ENCODE data around the gene CDH13. TPM values are rescaled to one million over a fixed set of nuclear protein-coding genes. Genes with fewer than 3 reads are reported as not detected.

The CDH13 gene
- total RNA-seq, 1 experiment from 2014 or later, result 34.5 TPM

DNA sequence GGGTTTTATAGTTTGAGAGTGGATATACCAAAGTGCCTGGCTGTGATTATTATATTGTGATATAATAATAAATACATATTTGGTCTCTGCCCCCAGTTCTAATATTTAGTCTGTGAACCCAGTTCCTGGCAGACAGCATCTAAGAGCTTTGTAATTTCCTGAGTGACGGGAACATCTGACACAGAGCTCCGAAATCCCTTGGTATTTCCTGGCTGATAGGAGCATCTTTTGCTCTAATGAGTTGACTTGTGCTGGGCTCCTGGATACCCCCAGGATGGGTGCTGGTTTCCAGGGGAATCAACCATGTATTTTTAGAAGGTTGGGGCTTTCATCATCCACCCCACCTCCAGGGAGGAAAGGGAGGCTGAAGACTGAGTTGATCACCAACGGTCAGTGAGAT lies 187.3 kb downstream of the CDH13 start:
- H3K27ac ChIP-seq, result no peak overlapping the region
- no peaks in the 10 kb centered on the region for H3K9me3 ChIP-seq (replicated peaks)
- no peaks in the 10 kb centered on the region for H3K4me1 ChIP-seq
- no peak overlapping the region for H3K4me3 ChIP-seq
- H3K36me3 ChIP-seq, result no peaks in the 10 kb centered on the region
- DNase-seq, result peak in 1 of 2 experiments; percentile 31
- no peaks in the 10 kb centered on the region for H3K27me3 ChIP-seq

DNA sequence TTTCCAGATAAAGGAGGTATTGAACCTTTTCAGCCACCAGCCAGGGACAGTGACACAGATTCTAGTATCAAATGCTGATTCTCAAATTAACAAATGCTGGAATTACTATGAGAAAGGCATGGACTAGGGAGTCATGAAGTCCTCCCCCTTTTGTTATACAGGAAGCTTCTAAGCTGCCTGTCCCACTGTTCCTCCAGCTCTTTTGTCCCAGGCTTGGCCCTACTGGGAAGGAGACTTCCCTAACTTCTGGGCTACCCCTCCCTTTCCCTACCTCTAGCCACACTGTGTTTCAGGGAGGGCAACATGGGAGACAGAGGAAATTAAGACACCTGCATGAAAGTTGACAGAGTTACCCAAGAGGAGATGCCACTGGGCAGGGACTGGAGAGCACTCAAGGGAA lies 192.5 kb downstream of the CDH13 start:
- DNase-seq, result no peak
- no peaks in the 10 kb centered on the region for H3K9me3 ChIP-seq (replicated peaks)
- no peaks in the 10 kb centered on the region for H3K4me1 ChIP-seq
- no peak overlapping the region for H3K27ac ChIP-seq
- no peaks in the 10 kb centered on the region; the same call in 1 of the 2 replicates for H3K36me3 ChIP-seq
- H3K4me3 ChIP-seq, result no peak overlapping the region
- H3K27me3 ChIP-seq, result no peaks in the 10 kb centered on the region

DNA sequence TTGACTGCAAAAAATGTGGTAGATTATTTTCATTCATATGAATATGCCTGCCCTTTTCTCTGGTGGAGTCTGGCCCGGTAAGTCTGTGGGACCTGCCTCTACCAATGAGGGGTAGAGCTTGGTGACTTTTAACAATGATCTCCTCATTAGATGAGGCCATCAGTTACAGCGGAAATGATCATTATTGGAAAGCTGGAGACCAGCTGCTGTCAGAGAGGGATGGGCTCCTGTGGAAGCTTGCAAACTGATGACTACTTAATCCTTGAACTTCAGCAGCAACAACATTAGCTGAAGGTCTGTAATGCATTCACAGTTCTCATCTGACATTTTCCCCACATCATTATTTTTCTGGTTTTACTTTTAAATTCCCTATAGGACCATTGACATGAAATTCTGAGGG lies 194.1 kb downstream of the CDH13 start:
- no peaks in the 10 kb centered on the region for H3K27me3 ChIP-seq
- H3K4me3 ChIP-seq, result no peak overlapping the region
- no peaks in the 10 kb centered on the region for H3K9me3 ChIP-seq (replicated peaks)
- DNase-seq, result no peak
- no peak overlapping the region for H3K27ac ChIP-seq
- H3K36me3 ChIP-seq, result no peaks in the 10 kb centered on the region; the same call in 1 of the 2 replicates
- H3K4me1 ChIP-seq, result no peaks in the 10 kb centered on the region

DNA sequence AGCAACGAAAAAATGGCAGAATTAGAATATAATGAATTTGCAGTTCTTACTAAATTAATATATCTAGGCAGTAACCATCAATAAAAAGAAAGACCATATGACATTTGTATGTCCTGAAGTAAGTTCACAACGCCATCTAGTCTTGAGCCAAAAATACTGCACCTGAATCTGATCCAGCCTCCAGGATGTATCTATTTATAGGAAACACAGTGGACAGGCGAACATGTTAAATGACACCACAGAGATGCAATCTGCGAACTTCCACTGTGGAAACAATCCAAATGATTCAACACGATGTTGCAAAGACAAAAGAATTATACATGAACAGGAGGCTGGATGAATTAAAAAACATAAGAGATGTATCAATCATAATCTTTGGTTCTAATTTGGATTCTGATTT lies 197.6 kb downstream of the CDH13 start:
- Histone ChIP-seq H3K27me3 (no peaks in the 10 kb centered on the region), H3K4me1 (no peaks in the 10 kb centered on the region), H3K36me3 (no peaks in the 10 kb centered on the region; the same call in 1 of the 2 replicates), H3K4me3 (no peak overlapping the region), H3K9me3 (replicated peaks) (no peaks in the 10 kb centered on the region), H3K27ac (no peak overlapping the region)
- DNase-seq, result peak; percentile 10 to 13

DNA sequence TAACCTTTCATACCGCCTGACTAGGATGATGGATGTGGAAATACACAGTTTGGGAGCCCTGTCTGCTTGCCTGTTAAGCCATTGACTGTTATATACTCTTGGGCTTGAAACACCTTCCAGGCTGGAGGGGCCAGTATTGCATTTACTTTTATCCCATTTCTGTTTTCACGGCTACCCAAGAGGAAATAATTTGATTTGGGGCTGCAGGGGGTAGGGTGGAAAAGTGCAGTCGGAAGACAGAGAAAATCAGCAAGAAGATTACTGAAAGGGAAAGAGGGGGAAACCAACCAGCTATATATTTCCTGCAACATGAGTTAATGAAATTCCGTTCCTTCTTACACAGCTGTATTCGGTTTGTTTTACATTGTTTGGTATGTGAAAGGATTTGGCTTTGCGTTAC lies 202.5 kb downstream of the CDH13 start:
- no peak overlapping the region for H3K4me3 ChIP-seq
- DNase-seq, result no peak
- H3K4me1 ChIP-seq, result no peaks in the 10 kb centered on the region
- H3K27me3 ChIP-seq, result no peaks in the 10 kb centered on the region
- no peaks in the 10 kb centered on the region for H3K36me3 ChIP-seq
- H3K9me3 ChIP-seq (replicated peaks), result no peaks in the 10 kb centered on the region
- H3K27ac ChIP-seq, result no peak overlapping the region

DNA sequence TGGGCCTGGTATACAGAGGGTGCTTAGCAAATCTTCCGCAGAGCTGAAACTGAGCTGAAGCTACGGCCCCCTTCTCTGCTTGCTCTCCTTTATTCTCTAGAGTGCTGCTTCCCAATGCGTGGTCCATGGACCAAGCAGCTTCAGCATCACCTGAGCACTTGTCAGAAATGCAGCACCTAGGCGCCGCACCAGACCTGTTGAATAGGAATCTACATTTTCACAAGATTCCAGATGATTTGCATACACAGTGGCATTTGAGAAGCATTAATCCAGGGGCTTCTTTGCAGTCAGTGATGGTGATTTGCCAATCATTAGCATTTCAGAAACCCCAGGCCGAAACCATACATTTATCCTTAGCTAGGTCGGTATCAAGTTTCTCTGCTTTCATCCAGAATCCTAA lies 204.2 kb downstream of the CDH13 start:
- no peak overlapping the region for H3K4me3 ChIP-seq
- no peaks in the 10 kb centered on the region for H3K36me3 ChIP-seq
- no peak for DNase-seq
- no peak overlapping the region for H3K27ac ChIP-seq
- H3K27me3 ChIP-seq, result no peaks in the 10 kb centered on the region
- H3K4me1 ChIP-seq, result no peaks in the 10 kb centered on the region
- no peaks in the 10 kb centered on the region for H3K9me3 ChIP-seq (replicated peaks)

DNA sequence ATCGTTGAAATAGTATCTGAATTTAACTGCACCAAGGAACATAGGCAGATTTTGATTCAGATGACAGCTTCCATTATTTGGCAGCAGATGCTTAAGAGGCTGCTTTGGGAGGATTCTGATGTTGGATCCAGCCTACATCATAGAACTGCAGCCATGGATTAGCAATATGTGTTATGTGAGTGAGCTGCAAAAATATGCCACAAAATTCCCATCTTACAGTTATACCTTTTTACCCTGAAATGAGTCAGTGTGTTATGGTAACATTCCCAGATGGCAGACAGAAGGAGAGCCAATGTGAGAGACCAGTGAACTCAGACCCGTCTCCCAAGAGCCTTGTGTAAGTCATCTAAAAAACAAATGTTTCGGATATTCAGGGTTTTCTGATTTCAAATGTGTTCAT lies 206.1 kb downstream of the CDH13 start:
- no peaks in the 10 kb centered on the region for H3K36me3 ChIP-seq
- no peak for DNase-seq
- no peak overlapping the region for H3K4me3 ChIP-seq
- H3K27me3 ChIP-seq, result no peaks in the 10 kb centered on the region
- H3K9me3 ChIP-seq (replicated peaks), result no peaks in the 10 kb centered on the region
- H3K4me1 ChIP-seq, result no peaks in the 10 kb centered on the region
- no peak overlapping the region for H3K27ac ChIP-seq

DNA sequence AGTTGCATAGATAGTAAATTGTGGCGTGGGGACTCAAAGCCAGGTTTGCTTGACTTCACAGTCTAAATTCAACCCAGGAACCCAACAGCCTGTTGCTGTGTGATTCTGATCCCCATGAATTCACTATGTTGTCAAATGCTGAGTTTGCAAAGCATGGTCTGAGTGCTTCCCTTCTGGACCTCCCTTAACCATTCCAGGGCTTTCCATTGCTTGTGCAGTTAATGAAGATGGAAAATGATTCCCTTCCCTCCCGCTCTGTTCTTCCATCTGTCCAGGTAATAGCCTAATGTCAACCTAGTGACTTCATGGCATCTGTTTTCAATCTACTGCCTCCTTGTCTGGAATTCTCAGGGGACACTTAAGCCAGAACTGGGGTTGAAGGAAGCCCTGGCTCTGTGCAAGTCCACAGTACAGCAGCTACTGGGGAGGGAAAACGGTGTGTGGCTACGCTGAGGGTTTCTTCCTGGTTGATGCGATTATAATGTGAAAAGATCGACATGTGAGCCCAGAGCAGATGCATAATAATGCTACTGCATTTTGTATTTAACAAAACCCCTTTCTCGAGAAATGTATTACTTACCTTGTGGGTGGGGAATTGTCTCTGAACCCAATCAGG lies 206.7 kb downstream of the CDH13 start:
- no peaks in the 10 kb centered on the region for H3K27me3 ChIP-seq
- H3K4me1 ChIP-seq, result no peaks in the 10 kb centered on the region
- no peak overlapping the region for H3K4me3 ChIP-seq

DNA sequence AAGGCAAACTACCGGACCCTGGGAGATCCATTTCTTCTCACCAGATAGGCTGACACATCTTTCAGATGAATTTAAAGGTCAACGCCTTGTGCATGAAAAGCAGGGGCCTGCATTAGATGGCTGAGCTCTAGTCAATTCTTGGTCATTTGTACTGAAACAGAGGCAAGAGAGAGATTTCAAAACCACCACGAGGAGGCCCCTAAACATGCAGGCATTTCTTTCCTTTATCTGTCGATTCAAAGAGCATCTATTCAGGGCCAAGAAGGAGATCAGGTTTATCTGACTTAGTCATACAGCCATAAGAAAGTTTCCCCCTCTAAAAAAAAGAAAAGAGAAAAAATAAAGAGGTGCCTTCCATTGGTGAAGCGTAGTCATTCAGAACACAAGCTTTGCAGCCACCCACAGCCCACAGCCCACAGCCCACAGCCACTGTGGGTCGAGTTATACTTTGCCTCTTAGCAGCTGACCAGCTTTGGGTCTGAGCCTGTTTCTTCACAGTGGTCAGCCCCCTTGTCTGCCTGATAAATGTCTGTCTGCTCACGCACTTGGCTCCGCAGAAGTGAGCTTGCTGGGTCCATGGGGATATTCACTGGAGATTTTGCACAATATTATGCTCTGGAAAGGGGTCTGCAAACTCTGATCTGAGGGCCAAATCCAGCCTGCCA lies 207.5 kb downstream of the CDH13 start:
- DNase-seq, result no peak

More for the DNA sequence above, 206.7 kb downstream of the CDH13 start:
- no peaks in the 10 kb centered on the region for H3K36me3 ChIP-seq
- H3K27ac ChIP-seq, result no peak overlapping the region
- no peak for DNase-seq
- H3K9me3 ChIP-seq (replicated peaks), result no peaks in the 10 kb centered on the region

DNA sequence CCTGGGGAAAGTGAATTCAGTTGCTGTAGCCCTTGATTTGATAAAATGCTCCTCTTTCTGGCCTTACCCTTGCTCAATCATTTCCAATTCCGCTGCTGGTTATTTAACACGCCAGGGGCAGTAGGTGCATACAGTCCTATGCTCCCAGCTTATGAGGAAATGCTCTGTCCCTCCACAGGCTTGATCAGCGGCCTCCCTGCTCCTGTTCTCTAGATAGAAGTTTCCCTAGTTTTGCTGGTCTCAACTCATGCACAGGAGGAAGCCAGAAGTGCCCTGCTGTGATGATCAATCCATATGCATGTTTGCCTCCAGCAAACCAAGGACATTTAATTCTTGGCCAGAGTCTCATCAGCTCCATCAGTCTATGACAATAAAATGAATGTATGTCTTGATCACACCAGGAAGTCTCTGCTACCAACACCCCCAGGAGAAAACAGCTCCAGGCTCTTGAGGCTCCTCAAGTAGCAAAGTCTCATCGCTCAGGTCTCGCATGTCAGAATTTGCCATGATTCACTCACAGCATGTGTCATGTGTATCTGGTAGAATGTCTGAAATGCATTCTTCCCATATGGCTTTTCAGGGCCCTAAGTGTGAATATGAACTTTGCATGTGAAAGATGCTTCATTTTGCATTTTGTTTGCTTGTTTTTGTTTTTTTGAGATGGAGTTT lies 208.9 kb downstream of the CDH13 start:
- DNase-seq, result no peak

More for the DNA sequence above, 207.5 kb downstream of the CDH13 start:
- Histone ChIP-seq H3K27me3 (no peaks in the 10 kb centered on the region), H3K27ac (no peak overlapping the region), H3K4me3 (no peak overlapping the region), H3K4me1 (no peaks in the 10 kb centered on the region), H3K36me3 (no peaks in the 10 kb centered on the region), H3K9me3 (replicated peaks) (no peaks in the 10 kb centered on the region)

DNA sequence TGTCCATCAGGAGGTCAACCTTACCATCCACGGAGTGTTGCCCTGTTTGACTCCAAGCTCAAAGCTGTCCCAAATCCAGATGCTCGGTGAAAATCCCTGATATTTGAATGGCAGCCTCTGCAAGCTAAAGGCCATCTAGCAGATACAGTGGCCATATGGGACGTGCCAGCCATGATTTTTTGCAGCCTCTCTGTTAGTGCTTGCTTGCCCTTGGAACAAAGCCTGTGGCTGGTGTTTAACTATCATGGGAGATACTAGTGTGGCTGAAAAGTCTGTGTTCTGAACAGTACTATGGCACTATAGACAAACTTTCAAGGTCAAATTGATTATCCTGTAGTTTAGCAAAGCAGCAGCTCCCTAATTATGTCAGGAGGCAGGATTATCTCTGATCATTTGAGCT lies 214.3 kb downstream of the CDH13 start:
- Histone ChIP-seq H3K4me1 (no peaks in the 10 kb centered on the region), H3K9me3 (replicated peaks) (no peaks in the 10 kb centered on the region), H3K27ac (no peak overlapping the region), H3K27me3 (no peaks in the 10 kb centered on the region), H3K36me3 (no peaks in the 10 kb centered on the region), H3K4me3 (no peak overlapping the region)
- no peak for DNase-seq

More for the DNA sequence above, 208.9 kb downstream of the CDH13 start:
- H3K27me3 ChIP-seq, result no peaks in the 10 kb centered on the region
- H3K4me1 ChIP-seq, result no peaks in the 10 kb centered on the region
- H3K9me3 ChIP-seq (replicated peaks), result no peaks in the 10 kb centered on the region
- no peak overlapping the region for H3K4me3 ChIP-seq
- H3K27ac ChIP-seq, result no peak overlapping the region
- no peaks in the 10 kb centered on the region for H3K36me3 ChIP-seq

DNA sequence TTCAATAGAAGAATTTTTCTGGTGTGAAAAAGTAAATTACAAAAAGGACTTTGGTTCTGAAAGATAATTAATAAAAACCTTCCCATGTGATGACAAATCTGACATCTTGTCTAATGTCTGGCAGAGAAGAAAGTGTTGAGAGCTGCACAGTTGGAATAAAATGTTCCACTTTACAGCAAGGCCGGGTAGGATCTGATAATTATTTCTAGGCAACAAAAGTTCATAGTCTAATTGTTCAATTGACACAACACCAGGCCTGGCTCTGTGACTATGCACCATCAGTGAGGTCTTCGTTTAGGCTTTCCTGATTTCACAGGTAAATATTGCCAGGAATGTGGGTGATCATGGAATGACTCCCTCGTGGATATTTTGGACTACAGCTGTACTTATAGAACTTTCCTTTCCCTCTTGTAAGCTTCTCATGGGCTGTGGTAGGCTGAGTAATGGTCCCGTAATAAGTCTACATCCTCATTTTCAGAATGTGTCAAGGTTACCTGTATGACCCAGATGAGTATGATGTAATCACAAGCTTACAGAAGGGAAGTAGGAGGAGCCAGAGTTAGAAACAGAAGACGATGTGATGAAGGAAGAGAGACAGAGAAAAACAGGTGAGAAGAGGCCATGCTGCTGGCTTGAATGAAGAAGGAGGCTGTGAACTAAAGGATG lies 217.0 kb downstream of the CDH13 start:
- Histone ChIP-seq H3K9me3 (replicated peaks) (no peaks in the 10 kb centered on the region), H3K4me3 (no peak overlapping the region), H3K27ac (no peak overlapping the region), H3K4me1 (no peaks in the 10 kb centered on the region), H3K36me3 (no peaks in the 10 kb centered on the region), H3K27me3 (no peaks in the 10 kb centered on the region)
- DNase-seq, result no peak

DNA sequence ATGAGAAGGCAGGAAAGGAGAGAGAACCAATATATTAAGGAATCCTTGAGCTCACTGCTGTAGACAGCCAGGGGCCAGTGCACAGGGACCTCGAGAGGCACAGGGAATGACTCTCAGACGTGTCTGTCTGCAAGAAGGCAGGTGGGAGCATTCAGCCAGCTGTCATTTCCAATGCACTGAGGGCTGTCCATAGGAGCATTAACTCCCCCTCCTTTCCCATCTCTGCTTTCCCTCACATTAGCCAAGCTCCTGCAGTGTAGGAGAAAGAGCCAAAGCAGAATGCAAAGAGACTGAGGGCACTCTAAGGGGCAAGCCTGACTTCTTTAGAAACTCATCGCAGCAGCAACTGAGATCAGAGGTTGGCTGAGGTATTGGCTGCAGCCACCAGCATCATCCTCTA lies 218.3 kb downstream of the CDH13 start:
- no peaks in the 10 kb centered on the region for H3K4me1 ChIP-seq
- no peaks in the 10 kb centered on the region for H3K36me3 ChIP-seq
- no peaks in the 10 kb centered on the region for H3K27me3 ChIP-seq
- H3K4me3 ChIP-seq, result no peak overlapping the region
- H3K27ac ChIP-seq, result no peak overlapping the region
- no peaks in the 10 kb centered on the region for H3K9me3 ChIP-seq (replicated peaks)
- peak; percentile 49 to 72 for DNase-seq

DNA sequence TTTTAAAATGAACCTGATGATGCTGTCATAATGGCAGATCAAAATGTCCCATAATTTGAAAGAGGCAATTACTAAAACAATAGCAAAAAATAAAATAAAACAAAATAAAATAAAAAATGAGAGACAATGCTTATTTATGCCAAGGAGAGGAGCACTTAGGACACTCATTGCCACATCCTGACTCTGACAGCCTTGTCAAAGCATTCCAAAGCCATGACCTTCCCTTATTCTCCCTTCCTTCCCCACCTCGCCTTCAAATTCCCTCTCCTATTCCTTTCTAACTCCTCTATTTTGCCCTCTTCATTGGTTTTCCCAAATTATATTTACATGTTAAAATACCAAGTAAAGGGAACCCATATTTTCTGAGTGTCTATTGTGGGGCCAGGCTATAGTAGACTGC lies 220.0 kb downstream of the CDH13 start:
- no peaks in the 10 kb centered on the region for H3K36me3 ChIP-seq
- no peak overlapping the region for H3K4me3 ChIP-seq
- no peak for DNase-seq
- no peaks in the 10 kb centered on the region for H3K27me3 ChIP-seq
- no peaks in the 10 kb centered on the region for H3K4me1 ChIP-seq
- no peak overlapping the region for H3K27ac ChIP-seq
- H3K9me3 ChIP-seq (replicated peaks), result no peaks in the 10 kb centered on the region

DNA sequence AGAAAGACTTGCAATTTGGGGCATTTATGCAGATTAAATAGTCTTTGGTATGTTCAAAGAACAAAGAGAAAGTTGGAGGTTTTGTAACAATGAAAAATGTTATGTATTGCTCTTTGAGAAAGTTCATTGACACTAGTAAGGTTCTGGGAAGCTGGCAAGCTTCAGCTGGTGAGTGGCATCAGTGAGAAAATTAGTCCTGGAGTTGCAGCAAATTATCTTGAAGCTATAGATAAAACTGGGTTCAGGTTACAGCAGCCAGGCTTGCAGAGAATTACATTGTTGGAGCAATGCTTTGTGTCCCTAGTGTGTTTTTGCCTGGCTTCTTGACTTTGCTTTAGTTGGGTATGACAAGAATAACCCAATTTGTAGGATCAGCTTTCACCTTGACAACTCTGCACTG lies 221.2 kb downstream of the CDH13 start:
- Histone ChIP-seq H3K36me3 (no peaks in the 10 kb centered on the region), H3K9me3 (replicated peaks) (no peaks in the 10 kb centered on the region), H3K4me1 (no peaks in the 10 kb centered on the region), H3K27ac (no peak overlapping the region), H3K4me3 (no peak overlapping the region), H3K27me3 (no peaks in the 10 kb centered on the region)
- DNase-seq, result peak in 1 of 2 experiments; percentile 20

Data from SJCRH30 (cell line).